SHP77 treated with DMSO at 0.1 percent for 48 hours (cell line): ENCODE measurements around the gene CBS.
"Not testable (repeated sequence)": the region's sequence is repeated elsewhere in the genome, so short reads cannot be mapped to it uniquely, and the experiment has no call there.

Source experiments
- DNase-seq: peaks from one replicate; lab custom pipeline; 2025; lab: John Stamatoyannopoulos, UW

The CBS gene

DNA sequence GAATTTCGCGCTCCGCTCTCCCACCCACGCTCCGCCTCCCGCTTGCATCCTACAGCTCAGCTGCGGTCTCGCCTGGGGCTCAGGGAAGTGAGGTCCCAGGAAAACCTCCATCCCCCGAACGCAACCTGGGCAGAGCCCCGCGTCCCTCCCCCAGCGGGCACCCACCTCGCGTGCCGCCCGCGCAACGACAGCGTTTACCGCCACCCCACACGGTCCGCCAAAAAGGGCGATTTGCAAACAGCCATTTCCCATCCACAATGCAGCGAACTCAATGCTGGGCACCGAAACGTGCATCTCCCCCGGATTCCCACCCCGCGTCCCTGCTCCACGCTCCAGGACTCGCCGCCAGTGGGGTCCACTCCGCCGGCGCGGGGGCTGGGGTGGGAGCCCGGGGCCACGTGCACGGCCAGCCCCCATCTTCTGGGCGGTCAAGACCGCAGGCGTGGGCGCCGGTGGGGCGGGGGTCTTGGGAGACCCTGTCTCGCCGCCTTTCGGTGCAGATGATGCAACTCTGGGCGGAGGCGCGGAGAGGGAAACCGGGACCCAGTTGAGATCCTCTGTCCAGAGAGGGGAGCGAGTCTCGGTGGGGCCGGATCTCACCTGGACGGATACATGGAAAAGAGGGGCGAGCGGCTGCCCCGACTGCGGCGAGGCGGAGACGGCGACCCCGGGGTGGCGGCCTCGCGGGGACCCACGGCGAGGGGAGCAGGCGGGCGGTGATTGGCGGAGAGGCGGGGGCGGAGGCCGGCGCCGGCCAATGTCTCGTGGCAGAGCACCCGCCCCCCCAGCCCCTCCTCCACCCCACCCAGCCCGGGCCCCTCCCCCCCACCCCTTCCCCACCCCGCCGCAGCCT, at the start of gene CBS:
Gene CBS (minus strand): TSS at position 666 of the 853 bp plus-strand sequence. CDS start 3,642 bp downstream, outside the sequence.
- DNase-seq: not testable (repeated sequence)

DNA sequence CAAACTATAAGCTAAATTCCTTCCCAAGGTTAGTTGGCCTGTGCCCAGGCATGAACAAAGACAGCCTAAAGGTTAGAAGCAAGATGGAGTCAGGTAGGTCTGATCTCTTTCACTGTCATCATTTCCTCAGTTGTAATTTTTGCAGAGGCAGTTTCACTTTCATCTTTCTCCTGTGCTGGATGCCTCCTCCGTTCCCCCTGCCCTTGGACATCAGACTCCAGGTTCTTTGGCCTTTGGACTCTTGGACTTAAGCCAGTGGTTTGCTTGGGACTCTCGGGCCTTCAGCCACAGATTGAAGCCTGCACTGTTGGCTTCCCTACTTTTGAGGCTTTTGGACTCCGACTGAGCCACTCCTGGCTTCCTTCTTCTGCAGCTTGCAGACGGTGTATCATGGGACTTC, 40.3 kb upstream of the CBS start:
- not testable (repeated sequence) for DNase-seq

- not testable (repeated sequence) for DNase-seq
Observed at GRCh38 chr21:43114483-43114882, 38.8 kb upstream of the CBS start.

GRCh38 chr21:43109006-43109405, 33.4 kb upstream of the CBS start:
- DNase-seq: not testable (repeated sequence)

DNA sequence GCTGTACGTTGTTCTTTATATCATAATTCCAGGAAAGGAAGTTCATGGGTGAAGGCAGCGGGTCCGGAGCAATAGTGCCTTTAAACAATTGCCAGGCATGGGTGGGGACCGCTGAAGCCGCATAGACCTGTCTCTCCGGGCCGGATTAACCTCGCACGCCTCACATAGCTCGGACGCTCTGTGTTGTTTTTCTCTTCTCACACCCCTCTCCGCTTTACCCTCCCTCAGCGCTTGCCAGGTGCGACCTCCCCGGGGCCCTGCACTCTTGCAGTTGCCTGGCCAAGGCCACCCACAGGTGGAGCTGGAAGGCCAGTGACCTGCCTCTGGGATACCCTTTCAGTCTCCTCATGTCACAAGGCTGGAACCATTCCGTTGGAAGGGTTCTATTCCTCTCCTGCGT, 32.5 kb upstream of the CBS start:
- not testable (repeated sequence) for DNase-seq

DNA sequence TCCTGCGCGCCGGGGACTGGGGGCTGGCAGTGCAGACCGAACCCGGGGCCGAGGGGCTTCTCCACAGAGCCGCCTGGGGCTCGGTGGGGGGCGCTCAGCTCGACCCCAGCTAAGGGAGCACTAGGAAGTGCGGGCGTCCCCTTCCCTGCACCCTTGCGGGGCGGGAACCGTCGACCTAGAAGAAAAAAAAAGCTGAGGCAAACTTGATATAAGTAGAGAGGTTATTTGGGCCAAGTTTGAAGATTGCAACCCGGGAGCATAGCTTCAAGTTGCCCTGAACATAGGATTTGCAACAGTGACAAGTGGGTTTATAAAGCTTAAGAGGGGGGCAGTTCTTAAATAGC, 32.1 kb upstream of the CBS start:
- DNase-seq: not testable (repeated sequence)

DNA sequence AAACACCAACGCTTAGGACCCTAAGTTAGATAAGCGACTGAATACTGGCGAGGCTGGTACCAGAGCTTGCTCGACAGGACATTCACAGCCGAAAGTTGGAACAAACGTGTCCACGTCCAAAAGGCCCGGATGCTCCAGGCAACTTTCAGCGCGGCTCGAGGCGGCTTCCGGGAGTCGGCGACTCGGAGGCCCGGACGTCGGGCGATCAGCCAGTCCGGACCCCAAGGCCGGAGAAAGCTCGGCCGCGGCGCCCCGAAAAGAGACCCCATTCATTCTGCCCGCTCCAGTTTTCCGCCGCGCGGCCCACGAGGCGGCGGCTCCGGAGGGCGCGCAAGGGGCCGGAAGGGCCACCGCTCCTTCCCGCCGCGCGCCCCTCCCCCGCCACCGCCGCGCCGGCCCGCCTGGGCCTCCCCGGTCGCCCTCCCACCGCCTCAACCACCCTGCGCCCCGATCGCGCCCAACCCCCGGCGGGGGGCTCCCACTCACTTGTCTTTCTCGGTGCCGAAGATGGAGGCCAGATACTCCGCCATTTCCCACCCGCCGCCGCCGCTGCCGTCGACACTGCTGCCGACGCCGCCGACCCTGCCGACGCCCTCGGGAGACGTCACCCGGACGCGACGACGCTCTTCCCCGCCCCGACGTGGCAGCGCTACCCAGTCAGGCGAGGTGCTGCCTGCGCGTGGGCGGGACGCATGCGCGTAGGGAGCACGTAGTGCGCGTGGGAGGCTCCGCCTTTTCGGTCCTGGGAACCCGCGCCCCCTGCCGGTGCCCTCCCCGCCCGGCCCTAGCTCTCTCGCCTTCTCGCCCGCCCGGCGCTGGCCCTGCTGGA, 31.5 kb upstream of the CBS start, which contains the start of gene U2AF1:
Gene U2AF1 (minus strand): TSS at position 606 of the 829 bp plus-strand sequence. CDS start 76 bp downstream, at position 530.
- not testable (repeated sequence) for DNase-seq

DNA sequence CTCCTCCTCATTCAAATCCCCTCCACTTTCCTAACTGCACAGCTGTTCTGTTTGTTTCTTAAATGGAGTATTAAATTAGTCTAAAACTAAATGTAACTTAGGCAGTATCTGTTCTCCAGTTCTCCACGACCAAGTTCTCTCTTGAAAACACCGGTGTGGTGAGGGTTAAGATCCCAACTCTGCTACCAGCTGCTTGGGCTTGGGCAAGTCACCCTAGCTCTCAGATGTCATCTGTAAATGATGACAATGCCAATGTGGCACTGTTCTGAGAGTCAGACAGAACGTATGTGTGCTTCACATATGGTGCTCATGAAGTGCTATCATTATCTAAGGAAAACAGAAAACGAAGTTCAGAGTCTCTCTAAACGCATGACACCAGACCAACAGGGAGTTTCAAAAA, 29.0 kb upstream of the CBS start:
- not testable (repeated sequence) for DNase-seq

- DNase-seq: not testable (repeated sequence)
Observed at GRCh38 chr21:43102281-43102680, 26.6 kb upstream of the CBS start.

DNA sequence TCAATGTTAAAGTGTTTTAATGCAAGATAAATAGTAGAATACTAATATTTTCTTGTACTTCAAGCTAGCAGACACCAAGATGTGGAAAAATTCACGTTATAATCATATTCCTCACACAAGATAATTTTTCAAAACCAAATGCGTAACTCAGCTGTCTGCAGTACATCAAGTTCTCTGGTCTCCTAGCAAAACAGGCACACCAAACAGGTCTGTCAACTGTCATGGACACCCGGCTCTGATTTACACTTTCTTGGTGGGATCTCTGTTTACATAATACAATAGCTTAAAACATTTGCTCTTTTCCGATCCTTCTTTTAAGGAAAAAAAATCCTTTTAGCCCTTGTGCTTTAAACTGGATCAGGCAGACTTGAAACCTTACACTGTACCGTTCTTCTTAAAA, 26.0 kb upstream of the CBS start:
- not testable (repeated sequence) for DNase-seq

DNA sequence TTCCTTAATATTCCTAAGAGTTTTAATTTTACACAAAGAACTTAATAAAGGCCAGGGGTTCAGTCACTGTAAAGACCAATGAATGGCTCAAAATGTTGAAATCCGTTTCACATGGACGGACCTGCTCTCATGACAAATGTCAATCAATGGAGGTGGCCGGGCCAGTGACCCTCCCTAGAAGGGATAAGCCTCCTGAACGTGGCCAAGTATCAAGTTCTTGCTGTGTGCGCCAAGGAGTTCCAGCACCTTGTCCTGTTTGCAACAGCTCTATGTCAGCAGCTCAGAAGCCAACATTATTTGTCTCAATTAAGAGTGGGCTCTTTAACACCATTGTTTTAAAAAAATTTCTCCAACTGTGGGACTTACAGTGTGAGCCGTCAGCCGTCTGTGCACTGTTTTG, 25.4 kb upstream of the CBS start:
- not testable (repeated sequence) for DNase-seq

GRCh38 chr21:43091979-43092614, 16.5 kb upstream of the CBS start:
- DNase-seq: not testable (repeated sequence)

GRCh38 chr21:43090947-43091346, 15.3 kb upstream of the CBS start:
- not testable (repeated sequence) for DNase-seq

- not testable (repeated sequence) for DNase-seq
Observed at GRCh38 chr21:43089463-43089862, 13.8 kb upstream of the CBS start.

GRCh38 chr21:43082587-43083300, 7.1 kb upstream of the CBS start:
- DNase-seq: not testable (repeated sequence)

- DNase-seq: not testable (repeated sequence)
Observed at GRCh38 chr21:43076643-43077042, 1.0 kb upstream of the CBS start.

DNA sequence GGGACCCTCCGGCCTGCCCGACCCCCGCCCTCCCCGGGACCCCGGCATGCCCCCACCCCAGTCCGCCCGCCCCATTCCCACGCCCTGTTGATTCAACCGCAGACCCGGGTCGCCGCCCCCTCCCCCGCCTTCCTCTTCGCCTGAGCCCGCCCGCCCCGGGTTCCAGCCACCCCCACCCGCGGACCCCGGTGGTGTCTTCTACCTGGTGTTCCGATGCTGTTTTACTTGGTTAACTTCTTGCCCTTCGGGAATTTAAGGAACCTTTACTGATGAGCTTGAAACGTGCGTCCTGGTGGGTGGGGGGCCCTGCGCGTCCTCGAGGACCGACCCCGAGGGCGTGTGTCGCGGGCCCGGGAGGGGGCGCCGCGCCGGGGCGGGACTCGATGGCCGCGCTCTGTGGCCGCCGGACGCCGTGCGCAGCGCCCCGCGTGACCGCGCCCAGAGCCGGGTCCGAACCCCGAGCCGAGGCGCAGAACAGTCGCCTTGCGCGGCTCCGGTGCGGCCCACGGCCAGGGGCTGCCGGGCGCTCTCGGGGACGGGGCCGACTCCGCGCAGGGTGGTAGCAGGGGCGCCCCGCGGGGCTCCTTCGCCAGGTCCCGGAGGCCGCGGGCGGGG, 495 bp upstream of the CBS start:
- DNase-seq: not testable (repeated sequence)

GRCh38 chr21:43074401-43075169, 1.1 kb downstream of the CBS start:
- DNase-seq: not testable (repeated sequence)

- DNase-seq: not testable (repeated sequence)
Observed at GRCh38 chr21:43072742-43073141, 2.9 kb downstream of the CBS start.

- DNase-seq: not testable (repeated sequence)
Observed at GRCh38 chr21:43069682-43070081, 6.0 kb downstream of the CBS start.
